Activated CD4-positive, alpha-beta T cell treated with anti-CD3 and anti-CD28 coated beads, Interleukin-2, amount 50 U/mL, for 4 hours (primary cell): ENCODE results near the gene ATP2B2.

Source experiments
- DNase-seq, 2 experiments: peaks; one replicate each; pipeline ENCODE4 v3.0.0-alpha.2; 2020

The ATP2B2 gene

DNA sequence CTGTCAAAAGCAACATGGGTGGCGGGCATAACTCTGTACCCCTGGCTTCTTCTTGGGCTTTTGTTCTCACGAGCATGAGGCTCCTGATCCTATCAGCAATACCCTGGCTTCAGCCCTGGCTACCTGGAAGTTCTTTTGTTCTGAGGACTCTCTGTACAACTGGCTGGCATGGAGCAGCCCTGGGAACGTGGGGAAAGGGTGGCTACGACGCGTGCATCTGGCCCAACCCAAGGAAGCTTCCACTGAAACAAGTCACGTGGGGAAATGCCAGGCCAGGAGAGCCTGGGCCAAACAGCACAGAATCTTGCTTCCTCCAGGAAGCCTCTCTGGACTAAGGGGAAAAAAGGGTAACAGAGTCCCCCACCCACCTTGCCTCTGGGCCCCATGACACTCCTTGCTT, 22.7 kb upstream of the ATP2B2 start:
- DNase-seq, result no peak

DNA sequence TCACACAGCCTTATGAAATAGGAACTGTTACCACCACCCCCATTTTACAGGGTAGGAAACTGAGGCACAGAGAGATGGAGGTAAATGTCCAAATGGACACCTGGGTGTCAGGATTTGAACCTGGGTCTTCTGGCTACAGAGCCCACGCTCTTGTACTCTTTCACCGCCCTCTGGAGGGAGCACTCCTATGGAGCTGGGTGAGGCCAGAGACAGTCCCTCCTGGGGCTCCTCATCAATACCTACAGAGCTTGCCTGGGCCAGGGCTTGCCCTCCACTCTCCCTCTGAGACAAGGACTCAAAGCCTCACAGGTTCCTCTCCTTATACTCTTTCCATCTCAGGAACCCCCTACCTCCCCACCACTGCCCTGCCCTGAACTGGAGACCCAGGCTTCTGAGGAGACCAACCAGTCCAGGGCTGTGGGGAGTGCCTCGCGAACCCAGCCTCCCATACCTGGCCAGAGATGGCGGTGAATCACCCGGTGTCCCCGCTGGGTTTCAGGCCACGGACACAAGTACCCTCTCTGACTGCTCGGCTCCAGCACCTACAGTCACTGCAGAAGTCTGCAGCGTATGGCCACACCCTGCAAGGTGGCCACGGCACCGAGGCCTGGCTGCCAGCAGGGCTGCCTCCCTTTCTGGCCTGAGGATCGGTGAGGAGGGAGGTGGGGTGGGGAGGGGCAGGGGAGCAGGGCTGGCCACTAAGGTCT, 22.1 kb upstream of the ATP2B2 start:
- DNase-seq, result no peak

DNA sequence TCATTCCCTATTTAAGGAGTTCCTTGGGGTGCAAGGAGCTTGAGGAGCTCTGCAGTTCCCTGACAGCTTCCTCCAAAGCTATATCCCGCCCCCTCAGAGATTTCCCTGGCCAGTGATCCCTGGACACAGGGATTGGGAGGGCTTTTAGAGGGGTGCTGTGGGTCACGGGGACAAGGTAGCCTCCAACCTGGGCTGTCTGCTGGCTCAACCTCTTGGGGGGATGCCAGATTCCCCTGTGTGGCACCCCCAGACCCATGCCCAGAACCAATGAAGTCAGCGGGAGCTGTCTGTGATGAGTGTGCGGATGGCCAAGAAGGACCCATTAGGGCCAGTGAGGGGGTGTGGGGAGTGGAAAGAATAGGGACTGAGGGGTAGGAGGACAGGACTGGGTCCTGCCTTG, 21.0 kb upstream of the ATP2B2 start:
- DNase-seq, result no peak

DNA sequence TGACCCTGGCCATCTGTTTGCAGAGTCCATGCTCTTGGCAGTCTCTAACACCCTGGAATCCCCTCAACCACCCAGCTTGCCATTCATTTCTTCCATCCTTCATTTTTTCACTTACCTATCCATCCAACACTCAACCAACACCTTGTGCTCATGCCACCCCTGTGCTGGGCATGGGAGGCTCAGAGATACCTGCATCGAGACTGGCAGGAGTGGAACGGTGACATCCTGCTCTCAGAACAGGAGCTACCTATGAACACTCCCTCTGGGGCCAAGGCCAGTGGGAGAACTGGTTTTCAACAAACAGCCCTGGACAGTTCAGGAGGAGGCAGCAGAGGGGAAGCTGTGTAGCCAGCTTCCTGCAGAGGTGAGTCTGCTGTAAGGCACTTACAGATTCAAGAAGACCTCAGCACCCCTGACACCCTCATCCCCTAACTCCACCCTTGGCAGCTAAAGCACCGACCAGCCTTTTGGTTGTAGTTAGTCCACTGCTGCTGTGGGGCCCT, 19.5 kb upstream of the ATP2B2 start:
- no peak for DNase-seq

DNA sequence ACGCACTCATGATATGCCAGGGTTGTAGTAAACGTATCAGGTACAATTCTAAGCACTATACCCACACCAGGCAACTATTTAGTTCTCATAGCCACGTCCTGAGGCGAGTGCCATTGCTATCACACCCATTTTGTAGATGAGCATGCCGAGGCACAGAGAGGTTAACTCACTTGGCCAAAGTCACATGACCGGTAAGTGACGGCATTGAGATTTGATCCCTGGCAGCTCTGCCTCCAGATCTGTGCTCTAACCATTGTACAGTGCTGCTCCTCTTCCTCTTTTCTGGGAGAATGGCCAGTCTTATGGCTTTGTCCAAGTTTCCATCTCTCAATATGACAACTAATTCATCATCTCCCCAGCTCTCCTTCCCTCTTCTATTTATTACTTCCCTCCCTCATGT, 18.9 kb upstream of the ATP2B2 start:
- DNase-seq, result no peak

DNA sequence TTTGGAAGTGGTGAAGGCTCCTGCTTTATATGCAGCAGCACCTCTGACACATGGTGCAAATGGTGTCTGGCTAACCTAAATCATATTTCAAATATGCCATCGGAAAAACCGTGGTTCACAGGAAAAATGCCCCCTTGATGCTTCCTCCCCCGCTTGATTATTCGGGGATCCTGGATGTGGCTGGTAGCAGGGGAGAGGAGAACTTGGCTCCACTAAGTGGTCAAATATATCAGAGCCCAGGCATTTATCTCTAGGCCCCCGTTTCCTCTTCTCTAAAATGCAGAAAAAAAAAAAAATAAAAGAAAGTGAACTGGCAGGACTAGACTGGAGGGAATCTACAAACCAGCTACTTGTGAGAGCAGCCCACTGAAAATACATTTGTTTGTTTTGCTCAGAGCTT, 18.2 kb upstream of the ATP2B2 start:
- DNase-seq, result no peak

DNA sequence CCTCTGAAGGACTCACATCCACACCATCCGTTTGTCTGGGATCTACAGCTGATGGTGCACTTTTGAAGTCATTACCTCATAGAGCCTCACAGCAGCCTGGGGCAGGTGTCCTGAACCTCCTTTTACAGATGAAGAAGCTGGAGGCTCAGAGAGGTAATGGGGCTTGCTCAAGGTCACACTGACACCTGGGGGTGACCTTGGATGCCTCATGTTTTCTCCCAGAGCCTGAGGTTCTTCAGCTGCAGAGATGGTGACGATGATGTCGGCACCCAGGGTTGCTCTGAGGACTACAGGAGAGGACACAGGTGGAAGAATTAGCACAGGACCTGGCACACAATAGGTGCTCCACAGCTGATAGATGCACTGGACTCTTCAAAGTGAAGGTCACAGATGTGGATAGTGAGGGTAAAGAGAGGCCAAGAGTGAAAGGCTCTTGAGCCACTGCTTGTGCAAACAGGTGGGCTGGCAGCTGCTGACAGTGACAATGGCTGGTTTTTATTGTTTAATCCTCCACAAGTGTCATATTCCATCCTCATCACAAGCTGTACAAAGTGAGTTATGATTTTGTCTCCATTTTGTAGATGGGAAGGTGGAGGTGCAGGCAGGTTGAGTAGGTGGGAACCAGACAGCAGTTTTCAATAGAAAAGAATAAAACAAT, 17.4 kb upstream of the ATP2B2 start:
- no peak for DNase-seq

DNA sequence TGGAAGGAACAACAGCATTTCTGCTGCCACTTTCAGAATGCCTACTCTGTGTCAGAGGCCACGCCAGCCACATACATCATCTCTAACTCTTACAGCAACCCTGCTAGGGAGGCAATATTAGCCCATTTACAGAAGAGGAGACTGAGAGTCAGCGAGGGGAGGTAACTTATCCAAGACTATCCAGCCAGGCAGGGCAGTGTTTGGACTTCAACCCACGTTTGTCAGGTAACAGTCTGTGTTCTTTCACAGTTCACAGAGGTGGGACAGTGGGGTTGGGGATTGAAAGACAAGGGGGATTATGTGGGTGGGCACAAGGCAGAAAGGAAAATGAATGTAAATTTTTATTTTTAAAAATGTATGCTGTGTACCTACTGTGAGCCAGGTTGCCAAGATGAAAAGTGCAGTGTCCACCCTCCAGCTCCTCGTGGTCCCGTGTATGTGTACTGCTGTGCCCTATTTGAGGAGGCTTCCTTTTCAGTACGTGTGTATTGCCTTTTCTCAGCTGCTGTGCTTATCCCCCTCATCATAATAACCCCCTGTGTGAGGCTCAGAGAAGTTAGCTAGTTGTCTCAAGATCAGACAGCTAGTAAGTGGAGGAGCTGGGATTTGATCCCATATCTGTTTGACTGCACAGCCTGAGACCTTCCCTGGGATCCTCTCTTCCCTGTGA, 16.5 kb upstream of the ATP2B2 start:
- DNase-seq, result no peak

DNA sequence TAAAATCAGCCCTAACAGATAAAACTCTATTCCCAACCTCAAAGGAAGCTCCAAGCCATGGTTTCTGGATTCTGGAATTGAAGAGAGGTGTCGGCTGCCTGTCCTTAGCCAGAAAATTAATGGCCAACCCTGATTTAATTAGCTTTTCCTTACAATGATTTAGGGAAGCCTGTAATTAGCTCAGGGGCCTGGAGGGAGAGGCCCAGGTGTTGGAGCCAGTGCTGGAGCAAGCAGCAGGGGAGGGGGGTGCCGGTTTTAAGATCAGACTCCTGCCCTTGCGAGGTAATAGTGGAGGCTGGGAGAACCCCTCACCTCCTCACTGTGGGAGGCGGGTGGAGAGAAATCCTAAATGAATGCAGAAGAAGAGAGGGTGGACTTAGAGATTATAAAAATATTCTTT, 14.7 kb upstream of the ATP2B2 start:
- DNase-seq, result no peak

DNA sequence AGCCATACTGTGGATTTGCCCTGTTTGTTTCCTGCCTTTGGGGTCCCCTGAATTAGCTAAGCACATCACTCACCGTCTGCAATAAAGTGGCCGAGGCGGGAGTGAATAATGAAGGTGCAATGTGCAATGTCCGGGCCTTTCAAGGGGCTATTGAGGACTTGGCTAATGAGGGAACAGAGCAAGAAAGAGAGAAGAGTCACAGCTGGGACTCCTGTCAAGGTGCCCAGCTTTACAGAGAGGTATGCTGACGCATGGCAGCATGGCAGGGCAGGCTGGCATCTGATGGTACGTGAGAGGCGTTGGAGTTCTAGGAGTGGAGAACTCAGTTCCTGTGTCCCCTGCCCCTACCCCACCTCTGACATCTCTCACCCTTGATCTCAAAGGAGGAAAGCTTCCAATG, 13.8 kb upstream of the ATP2B2 start:
- no peak for DNase-seq

DNA sequence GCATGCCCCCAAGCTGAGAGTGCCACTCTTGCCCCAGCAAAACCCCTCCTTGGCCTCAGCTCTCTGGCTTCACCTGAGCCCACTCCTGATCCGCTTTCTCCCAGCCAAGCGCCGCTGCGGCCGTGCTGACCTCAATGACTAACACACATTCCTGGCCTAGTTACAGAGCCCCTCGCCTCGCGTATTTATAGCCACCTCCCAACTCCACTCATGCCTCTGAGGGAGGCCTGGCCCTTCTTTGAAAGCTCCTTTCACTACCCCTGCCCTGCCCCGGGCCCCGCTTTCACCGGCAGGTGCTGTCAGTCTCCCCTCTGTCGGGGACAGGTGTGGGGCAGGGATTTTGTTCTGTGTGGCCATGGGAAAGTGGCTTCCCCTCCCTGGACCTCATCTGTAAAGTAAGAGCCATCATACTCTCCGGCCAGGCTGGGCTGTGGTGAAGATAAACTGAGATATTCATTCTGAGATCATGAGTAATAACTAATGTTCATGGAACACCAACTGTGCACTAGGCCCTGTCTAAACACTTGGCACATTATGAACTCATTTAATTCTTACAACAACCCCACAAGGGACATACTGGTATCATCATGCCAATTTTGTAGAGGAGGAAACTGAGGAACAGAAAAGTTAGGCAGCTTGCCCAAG, 13.2 kb upstream of the ATP2B2 start:
- DNase-seq, result no peak

DNA sequence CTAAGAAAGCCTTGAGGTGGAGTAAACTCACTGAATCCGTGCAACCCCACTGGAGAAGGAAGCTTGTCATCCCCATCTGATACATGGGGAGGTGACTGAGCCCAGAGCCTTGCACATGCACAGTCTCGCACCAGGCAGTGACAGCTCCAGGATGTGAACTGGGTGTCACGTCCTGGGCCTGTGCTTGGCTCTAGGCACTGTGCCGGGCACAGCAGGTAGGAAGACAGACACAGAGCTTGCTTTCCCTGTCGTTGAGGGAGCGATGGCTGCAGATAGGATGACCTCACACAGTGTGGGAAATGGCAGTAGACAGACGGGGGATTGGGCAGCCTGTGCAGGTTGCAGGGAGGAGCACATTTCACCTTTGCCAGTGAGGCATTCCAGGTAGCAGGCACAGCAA, 12.2 kb upstream of the ATP2B2 start:
- DNase-seq, result no peak

DNA sequence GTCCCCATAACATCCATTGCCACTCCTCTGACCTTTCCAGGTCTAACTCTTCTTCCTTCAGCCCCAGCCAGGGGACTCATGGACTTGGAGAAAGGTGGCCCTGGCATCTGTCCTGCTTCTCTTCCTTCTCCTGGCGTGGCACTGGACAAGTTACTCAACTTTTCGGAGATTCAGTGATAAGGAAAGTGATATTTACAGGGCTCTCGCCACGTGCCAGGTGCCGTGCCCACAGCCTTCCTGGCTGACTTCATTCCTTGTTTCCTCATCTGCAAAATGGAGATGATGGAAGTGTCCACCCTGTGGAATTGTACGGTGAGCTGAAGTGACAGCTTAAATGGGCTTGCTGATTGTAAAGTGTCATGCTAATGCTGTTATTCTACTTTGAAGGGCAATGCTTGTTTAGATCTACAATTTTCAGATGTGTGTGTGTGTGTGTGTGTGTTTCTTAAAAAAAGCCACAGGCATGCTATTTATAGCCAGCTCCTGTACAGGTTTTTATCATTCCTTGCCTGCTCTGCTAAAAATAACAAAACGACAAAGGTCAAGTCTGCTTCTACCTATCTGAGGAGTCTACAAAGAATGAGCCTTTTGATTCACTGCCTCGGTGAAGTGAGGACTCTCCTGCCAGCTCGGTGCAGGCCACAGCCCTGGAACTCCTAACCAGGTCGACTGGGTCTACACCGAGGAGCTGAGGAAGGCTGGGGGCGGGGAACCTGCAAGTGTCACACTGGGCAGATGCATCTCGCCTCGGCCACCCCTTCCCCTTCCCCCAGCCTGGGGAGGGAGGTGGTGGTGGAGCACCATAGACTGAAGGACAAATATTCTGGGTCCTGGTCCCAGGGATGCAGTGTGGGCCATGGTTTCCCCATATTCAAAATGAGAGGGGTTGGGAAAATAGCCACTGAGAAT, 11.4 kb upstream of the ATP2B2 start:
- no peak for DNase-seq

DNA sequence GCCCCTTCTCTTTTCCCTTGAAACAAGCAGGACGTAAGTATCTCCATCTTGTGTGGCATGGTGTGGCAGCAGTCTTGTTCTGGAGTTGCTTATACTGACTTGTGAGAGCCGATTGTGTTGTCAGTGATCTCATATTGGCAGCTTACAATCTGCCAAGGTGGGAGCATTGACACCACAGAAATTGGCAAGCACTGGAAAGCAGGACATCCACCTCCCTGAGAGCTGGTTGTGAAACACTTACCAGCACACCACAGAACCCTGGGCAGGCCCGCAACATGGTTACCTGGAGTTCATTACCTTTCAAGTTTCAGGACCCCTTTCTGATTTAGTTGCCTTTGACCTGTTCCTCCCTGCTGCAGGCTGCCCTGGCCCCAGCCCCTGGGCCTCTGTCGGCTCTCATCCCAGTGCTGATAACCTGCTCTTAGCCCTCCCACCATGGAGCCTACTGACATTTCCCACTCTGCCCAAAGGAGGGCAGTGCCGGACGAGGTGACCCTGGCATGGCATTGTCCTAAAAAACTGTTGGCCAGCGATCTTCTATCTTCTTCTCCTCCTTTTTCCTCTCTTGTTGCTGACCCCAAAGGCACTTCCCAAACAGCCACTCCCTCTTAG, 10.6 kb upstream of the ATP2B2 start:
- DNase-seq, result no peak

DNA sequence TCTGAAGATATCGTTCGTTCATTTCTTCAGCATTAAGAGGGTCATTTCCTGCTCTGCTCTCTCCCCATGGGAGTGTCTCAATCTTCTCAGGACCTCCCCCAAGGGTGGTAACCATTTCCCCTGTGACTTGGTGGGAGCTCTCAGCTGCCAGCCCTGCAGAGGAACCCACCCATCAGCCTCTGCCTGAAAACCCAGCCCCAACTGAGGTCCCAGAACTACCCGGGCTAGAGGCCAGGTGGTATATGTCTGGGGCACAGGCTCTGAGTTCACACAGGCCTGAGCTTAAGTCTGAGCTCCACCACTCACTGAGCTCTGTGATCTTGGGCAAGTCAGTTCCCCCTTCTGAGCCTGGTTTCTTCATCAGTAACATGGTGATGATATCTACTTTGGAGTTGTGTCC, 10.0 kb upstream of the ATP2B2 start:
- no peak for DNase-seq

DNA sequence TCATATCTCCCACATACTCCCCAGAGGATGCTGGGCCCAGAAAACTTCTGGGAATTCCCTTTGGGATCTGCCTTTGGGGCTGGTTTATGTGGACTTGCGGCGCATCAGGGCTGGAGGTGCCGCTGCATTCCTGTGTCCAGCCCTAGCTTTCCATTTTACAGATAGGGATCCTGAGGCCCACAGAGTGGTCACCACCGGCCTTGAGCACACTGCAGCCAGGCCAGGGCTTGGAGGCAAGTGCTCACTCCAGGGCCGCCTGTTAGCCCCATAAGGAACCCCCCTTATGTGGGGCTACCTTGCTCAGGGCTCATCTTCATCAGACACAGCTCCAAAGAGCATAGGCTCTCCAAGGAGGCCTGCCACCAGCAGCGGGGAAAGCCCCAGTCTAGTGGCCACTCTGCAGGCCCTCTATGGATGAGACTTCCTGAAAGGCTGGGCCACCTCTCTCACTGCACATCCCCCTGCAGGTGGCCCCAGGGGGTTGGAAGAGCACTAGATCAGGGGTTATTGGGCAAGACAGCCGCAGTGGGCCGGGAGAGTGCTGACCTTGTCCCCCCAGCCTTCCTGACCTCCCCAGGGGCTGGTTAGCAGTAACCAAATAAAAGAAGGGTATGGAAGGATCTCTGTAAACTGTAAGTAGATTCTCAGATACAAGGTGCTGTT, 9.2 kb upstream of the ATP2B2 start:
- no peak for DNase-seq

DNA sequence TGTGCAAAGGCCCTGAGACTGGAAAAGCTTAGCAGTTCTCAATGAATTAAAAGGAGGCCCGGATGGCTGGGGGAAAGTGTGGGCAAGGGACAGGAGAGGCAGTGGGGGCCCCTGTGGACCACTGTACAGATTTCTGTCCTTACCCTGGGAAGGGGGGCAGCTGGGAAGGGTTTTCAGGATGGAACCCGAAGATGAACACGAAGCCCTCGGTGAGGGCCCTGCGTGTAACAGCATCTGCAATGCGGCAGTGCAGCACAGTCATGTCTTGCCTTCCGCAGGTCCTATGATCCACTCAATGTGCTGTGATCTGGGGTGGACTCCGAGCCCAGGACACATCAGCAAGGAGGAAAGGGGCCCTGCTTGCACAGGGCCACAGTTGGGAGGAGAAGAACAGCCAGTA, 7.9 kb upstream of the ATP2B2 start:
- no peak for DNase-seq

DNA sequence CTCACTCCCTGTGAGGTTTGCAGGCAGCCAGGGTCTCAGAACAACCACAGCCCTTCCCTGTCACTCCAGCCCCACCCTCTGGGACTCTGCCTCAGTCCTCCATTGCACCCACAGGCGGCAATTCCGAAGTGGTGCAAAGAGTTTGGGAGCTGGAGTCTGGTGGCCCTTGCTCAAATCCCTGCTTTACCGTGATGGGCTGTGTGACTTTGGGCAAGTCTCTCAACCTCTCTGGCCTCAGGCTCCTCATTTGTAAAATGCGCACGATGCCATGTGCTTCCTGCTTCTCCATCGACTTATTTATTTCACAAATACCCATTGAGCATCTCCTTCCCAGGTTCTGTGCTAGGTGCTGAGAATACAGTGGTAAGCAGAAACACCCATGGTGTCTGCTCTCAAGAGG, 7.3 kb upstream of the ATP2B2 start:
- DNase-seq, result no peak

DNA sequence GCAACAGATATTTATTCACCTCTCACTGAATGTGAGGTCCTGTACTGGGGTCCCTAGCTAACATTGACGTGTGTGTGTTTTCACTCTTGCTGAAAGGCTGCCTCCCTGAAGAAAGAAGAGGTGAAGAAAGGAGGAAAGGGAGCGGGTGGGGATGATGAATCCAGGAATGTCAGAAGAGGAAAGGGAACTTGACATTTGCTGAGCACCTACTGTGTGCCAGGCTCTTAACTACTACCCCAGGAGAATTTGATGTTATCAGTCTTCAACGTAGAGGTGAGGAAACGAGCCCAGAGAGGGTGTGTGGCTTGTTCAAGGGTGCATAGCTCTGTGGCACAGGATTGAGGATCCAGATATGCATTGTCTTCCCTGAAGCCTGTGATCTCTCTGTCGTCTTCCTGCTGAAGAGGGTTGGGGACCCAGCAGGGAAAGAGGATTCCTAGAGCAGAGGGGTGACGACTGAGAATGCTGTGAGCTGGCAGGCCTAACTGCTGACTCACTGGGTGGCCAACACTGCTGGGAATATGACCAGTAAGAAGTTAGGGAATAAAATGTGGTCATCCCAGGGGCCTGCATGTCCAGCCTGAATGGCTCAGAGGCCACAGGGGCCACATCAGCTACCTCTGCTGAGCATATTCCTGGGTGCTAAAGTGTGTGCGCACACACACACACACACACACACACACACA, 6.6 kb upstream of the ATP2B2 start:
- no peak for DNase-seq

DNA sequence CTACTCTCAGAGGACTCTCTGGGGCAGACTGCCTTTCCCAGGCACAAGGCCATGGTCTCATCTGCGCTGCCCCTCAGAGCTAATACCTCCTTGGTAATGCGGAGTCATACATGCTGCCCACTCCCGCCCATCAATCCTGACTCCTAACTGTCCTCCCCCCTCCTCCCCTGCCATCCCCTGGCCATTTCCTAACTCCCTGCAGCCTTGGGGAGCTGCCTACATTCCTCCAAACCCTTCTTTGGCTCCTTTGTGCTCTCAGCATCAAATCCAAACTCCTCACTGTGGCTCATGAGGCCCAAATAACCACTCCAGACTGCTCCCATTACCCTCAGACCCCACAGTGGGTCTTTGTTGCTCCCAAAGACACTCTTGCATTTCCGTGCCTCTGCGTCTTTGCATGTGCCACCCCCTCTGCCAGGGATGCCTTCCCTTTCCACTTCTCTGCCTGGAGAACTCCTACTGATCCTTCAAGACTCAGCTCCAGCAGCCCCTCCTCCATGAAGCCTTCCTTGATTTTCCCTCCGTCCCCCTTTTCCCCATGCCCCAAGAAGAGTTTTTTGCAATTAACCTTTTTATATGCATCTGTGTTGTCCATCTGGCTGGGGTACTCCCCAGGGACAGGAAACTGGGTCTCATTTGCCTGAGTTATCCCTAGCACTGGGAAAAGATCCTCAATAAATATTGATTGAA, 5.5 kb upstream of the ATP2B2 start:
- DNase-seq, result no peak
